HG02642 (cell line): Measurements from ENCODE around the gene CPT1B.
A peak's percentile ranks its signal among the peaks of the same experiment; 100 is the strongest.
"Not testable (repeated sequence)": the region's sequence is repeated elsewhere in the genome, so short reads cannot be mapped to it uniquely, and the experiment has no call there.

ENCODE experiments used
- ATAC-seq: cut with Tn5 transposase; IDR thresholded peaks from one replicate; pipeline ENCODE4 v1.9.1; 2021; ENCODE audit warnings: mild to moderate bottlenecking; ENCODE audit not compliant: unreplicated experiment, poor library complexity

The CPT1B gene

GRCh38 chr22:50548040-50548920, 29.9 kb downstream of the CPT1B start:
- ATAC-seq: no peak

GRCh38 chr22:50547263-50547985, 30.8 kb downstream of the CPT1B start:
- ATAC-seq: no peak

- no peak for ATAC-seq
These were observed 31.6 kb downstream of the CPT1B start for GRCh38 chr22:50546326-50547262.

- no peak for ATAC-seq
These were observed 32.5 kb downstream of the CPT1B start, which contains the start of gene KLHDC7B for GRCh38 chr22:50545522-50546325. Gene KLHDC7B, plus strand, starts transcription at chr22:50545899. Its CDS starts 345 bp downstream, at chr22:50546244.

- ATAC-seq: no peak
These were observed 33.4 kb downstream of the CPT1B start for GRCh38 chr22:50544746-50545253.

- ATAC-seq: no peak
These were observed 34.0 kb downstream of the CPT1B start for GRCh38 chr22:50544078-50544745.

- ATAC-seq: no peak
These were observed 35.8 kb downstream of the CPT1B start for GRCh38 chr22:50542416-50542927.

- not testable (repeated sequence) for ATAC-seq
These were observed 36.6 kb downstream of the CPT1B start for GRCh38 chr22:50541667-50542026.

GRCh38 chr22:50540381-50540780, 37.8 kb downstream of the CPT1B start:
- ATAC-seq: no peak

GRCh38 chr22:50537765-50538164, 40.5 kb downstream of the CPT1B start:
- no peak for ATAC-seq

GRCh38 chr22:50536226-50536625, 42.0 kb downstream of the CPT1B start:
- ATAC-seq: no peak

GRCh38 chr22:50535113-50535512, 43.1 kb downstream of the CPT1B start:
- ATAC-seq: no peak

GRCh38 chr22:50533856-50534711, 44.1 kb downstream of the CPT1B start:
- not testable (repeated sequence) for ATAC-seq

- no peak for ATAC-seq
These were observed 45.1 kb downstream of the CPT1B start for GRCh38 chr22:50532824-50533796.

GRCh38 chr22:50531962-50532674, 46.1 kb downstream of the CPT1B start:
- no peak for ATAC-seq

- ATAC-seq: peak; percentile 30
These were observed 46.7 kb downstream of the CPT1B start for GRCh38 chr22:50531546-50531961.
